T-helper 2 cell treated with Interferon-gamma antibody and Interleukin-4, amounts not matched to agents 100 ng/mL and 5 ng/mL, for 36 hours (primary cell): Measurements from ENCODE around the gene PDE9A. TPM values are rescaled to one million over a fixed set of nuclear protein-coding genes. Genes with fewer than 3 reads are reported as not detected.

Experiments used
- intact Hi-C: fragments of 100-400 bp; cut with micrococcal nuclease; formaldehyde crosslinking; loops from one replicate; pipeline ENCODE4 v1.15.1; 2023
- total RNA-seq: library from RNA; stranded (reverse); gene quantifications from 2 replicates; pipeline ENCODE4 v1.2.3, GENCODE V29; 2022

Gene PDE9A
- total RNA-seq, 1 donor from 2014 or later = 12.6 TPM

- intact Hi-C loops = no loop called here
Observed at GRCh38 chr21:42655796-42656770, 2.7 kb downstream of the PDE9A start.

DNA sequence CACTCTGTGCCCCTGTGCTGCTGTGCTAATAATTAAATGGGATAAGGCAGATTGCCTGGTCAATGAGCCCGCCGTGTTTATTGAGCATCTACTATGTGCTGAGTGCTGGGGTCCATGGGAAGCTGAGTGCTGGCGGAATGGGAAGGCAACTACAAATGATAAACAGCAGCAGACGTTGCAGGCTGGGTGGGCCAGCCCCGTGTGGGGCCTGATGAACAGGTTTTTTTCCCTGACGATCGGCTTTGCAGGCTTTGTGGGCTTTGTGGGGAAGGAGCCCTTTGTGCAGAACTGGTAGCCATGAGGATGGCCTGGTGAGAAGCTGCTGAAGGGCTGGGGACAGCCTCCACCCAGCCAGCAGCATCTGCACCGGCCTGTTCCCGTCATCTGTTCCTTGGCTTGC is 3.5 kb downstream of the PDE9A start:
- intact Hi-C loops = no loop called here

DNA sequence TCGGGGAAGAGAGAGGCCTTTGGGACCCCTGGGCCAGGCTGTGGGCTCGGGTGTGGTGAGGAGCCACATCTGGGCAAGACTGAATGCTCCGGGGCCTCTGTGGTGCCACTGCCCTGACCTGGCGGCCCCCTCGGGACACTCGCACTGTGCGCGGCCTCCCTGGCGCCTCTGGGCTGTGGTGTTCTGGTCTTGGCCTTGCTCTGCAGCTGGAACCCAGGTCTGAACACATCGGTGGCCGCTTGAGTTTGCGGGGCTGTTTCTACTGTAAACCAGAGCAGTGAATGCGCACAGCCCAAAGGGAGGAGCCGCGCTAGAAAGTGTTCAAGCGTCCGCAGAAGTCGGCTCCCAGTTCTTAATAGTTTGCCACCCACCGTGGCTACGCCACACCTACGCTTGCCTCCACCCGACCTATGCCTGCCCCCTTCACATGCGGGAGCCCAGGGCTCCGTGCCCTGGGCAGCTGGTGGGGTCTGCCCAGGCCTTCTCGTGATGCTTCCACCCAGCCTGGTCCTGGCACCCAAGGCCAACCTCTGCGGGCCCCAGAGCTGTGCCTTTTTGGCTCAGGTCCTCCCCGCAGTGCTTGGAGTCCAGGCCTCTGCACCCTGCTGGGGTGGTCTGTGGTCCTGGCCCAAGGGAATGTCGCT is 4.4 kb downstream of the PDE9A start:
- intact Hi-C loops = no loop called here

GRCh38 chr21:42658320-42659105 is 5.1 kb downstream of the PDE9A start:
- intact Hi-C loops = no loop called here

DNA sequence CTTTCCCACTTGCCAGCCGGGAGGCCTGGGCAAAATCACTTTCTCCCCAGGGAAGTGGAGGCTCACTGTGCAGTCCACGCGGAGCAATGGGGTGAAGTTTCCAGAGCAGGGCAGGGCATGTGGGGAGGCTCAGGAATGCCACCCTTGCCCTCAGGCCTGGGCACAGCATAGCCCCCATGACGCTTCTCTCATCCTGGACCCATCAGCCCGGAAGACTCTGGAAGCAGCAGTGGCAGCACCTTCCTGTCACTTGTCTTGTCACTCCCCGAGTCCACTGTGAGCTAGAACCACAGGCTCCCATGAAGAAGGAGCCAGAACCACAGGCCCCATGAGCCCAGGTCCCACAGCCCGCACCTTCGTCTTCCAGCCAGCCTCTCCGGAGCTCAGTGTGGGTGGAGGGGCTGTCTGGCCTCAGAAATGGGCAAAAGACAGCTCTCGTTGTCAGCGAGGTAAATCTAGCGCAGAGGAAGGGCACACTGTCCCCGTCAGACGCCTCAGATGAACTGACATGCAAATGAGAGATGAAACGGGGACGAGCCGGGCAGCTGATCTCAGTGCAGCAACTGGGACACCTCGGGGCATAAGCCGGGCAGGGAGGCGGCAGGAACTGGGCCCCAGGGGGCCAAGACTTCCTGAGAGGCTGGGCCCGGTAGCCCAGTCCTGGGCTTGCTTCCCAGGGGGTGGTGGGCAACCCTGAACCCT is 6.1 kb downstream of the PDE9A start:
- intact Hi-C loops = no loop called here

DNA sequence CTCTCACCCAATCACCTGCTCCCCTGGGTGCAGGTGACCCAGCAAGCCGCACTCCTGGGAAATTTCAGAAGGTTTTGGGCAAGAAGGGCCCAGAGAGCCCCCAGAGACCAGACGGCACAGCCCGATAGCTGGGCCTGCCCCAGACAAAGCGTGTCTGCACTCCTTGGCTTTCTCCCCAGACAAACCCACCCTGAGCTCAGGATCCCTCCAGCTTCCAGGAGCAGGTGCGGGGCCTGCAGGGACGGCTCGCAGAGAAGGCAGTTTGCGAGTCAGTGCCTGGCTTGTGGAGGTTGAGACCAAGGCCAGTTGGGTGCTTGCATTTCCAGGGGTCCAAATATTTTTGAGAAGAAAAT is 6.7 kb downstream of the PDE9A start:
- intact Hi-C loops = no loop called here

- intact Hi-C loops = no loop called here
Observed at GRCh38 chr21:42661688-42662429, 8.4 kb downstream of the PDE9A start.

DNA sequence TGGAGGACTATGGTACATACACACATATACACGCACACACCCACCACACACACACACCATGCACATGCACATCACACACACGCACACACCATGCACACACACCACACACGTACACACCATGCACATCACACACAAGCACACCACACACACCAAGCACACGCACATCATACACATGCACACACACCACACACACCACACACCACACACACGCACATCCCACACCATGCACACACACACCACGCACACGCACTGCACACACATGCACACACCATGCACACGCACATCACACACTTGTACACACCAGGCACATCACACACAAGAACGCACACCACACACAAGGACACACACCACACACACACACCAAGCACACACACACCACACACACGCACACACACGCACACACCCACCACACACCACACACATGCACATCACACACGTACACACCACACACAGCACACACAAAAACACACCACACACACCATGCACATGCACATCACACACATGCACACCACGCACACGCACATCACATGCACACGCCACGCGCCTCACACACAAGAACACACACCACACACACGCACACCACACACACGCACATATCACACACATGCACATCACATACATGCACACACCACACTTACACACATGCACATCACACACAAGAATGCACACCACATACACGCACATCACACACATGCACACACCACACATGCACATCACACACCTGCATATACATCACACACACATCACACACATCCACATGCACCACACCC is 9.2 kb downstream of the PDE9A start:
- intact Hi-C loops = no loop called here

DNA sequence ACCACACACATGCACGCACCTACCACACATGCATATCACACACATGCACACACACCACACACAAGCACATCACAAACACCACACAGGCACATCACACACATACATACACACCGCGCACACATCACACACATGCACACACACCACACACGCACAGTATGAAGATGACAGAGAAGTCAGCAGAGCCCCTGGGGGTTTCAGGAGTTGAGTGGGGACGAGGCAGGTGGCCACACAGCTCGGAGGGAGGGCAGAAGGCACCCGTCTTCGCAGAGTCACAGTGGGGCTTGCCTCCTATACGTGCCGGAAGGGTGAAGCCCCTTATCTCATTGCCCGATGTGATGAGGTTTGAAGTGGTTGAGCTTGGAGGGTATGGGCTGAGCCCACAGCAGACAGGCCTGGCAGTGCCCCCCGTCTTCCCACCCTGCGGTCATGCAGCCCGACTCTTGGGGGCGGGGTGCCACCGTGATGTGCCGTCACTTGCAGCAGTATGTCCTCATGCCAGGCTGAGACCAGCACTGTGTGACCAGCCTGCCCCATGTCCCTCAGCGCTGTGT is 9.9 kb downstream of the PDE9A start:
- intact Hi-C loops = no loop called here

- intact Hi-C loops = no loop called here
Observed at GRCh38 chr21:42663860-42664535, 10.6 kb downstream of the PDE9A start.

- intact Hi-C loops = no loop called here
Observed at GRCh38 chr21:42664614-42665013, 11.2 kb downstream of the PDE9A start.

GRCh38 chr21:42665026-42665425 is 11.6 kb downstream of the PDE9A start:
- intact Hi-C loops = no loop called here

DNA sequence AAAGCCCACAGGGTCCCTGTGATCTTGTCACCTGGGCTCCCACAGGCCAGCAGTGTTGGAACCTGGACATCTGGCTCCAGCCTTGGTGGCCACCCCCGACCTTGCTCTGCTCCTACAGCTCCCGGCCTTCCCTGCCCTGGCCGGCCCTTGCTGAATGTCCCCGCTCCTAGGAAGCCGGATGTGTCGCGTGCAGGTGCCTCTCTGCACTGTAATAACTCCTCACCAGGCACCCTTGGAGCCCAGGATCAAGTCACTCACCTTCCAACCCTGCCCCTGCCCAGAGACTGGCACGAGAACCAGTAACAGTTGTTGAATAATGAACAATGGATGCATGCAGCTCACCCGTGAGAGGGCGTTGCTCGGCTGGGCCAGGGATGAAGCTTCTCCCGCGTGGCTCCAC is 12.1 kb downstream of the PDE9A start:
- intact Hi-C loops = no loop called here

GRCh38 chr21:42666023-42666747 is 12.8 kb downstream of the PDE9A start:
- intact Hi-C loops = loop anchor here (2.0 kb wide), 1 partner anchor 15 kb away; no protein-coding TSS in a partner anchor

GRCh38 chr21:42666925-42667324 is 13.5 kb downstream of the PDE9A start:
- intact Hi-C loops = loop anchor here (2.0 kb wide), 1 partner anchor 14 kb away; no protein-coding TSS in a partner anchor

DNA sequence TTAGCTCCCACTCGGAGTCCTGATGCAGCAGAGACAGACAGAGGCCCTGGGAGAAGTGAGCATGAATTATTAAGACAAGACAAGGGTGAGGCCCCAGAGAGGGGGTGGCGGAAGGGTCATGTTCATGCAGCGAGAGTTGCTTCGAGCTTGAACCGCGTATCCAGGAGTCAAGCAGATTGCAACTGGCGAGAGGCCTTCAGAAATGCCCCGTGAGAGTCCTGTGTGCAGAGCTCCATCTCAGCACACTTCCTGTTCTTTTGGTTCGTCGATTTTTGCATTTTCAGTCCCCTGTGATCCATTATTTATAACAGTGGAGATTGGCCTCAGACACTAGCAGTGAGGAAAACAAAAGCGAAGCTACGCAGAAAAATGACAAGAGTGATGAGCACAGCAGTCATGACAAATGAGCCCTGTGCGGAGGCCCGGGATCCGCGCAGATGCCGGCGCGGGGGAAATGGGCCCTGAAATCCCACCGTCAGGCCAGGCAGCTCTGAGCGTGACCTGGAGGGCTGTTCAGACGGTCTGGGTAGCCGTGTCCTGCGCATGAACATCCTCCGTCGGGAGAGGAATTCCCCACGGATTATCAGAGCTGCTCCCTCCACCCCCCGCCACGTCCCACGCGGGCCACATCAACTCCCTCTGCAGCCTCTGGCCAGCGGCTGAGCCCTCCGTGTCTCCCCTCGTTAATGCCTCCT is 15.0 kb downstream of the PDE9A start:
- intact Hi-C loops = no loop called here

- intact Hi-C loops = no loop called here
Observed at GRCh38 chr21:42669041-42669440, 15.6 kb downstream of the PDE9A start.
